Heart left ventricle (tissue), 13 donors: Measurements from ENCODE around the gene MAMDC4.
"Not testable (repeated sequence)": the region's sequence is repeated elsewhere in the genome, so short reads cannot be mapped to it uniquely, and the experiment has no call there.

Source experiments
- POLR2A ChIP-seq, 2 donors: fragments of 450-650 bp; IDR thresholded peaks; one replicate each; pipeline ENCODE4 v1.6.1; 2017; ENCODE audit warnings: antibody characterized with exemption in 2 of 2, mild to moderate bottlenecking in 2 of 2, moderate library complexity in 2 of 2
- TF ChIP-seq, protein P1 (sequence below), 12 donors: fragments of 200-600 bp; sonication (generic) in 4 of 12; IDR thresholded peaks; one replicate each; pipeline versions ENCODE4 v1.5.0 to v1.8.0; 2018 to 2022; ENCODE audit warnings: antibody characterized with exemption in 12 of 12, mild to moderate bottlenecking in 5 of 12
- donor health status: ischemic (EF 13 %, LVEDD 7.1; RV severe dilation, severe dysfunction).
- donor health status: DM: no; HTN: yes; CAD: no.
- donor health status: DM: no; HTN: no; CAD: no.
- donor health status: ischemic (EF 25% LVEDD 6.9; RV normal size, moderate dysfunction).
- donor health status: ischemic (EF 25% LVEDD 5.7; RV mildly dilated, moderate dysfunction).
- donor health status: ischemic (EF 35%, LVEDD 5.7; RV mildly dilated, moderate dysfunction).
- donor health status: nonischemic (EF 11% LVEDD 7.7; RV severe dilation, severe dysfunction).
- donor health status: DM: yes; HTN: yes; CAD: no.
- donor health status: PGD.
- donor health status: ischemic (EF 29% LVEDD 5.4; RV normal size, mild dysfunction).
- donor health status: nonischemic (EF 23%, LVEDD 6.1; RV moderate dilation, normal function).

GRCh38 chr9:136883670-136884069 lies 31.5 kb downstream of the MAMDC4 start:
- TF ChIP-seq, protein P1, sequence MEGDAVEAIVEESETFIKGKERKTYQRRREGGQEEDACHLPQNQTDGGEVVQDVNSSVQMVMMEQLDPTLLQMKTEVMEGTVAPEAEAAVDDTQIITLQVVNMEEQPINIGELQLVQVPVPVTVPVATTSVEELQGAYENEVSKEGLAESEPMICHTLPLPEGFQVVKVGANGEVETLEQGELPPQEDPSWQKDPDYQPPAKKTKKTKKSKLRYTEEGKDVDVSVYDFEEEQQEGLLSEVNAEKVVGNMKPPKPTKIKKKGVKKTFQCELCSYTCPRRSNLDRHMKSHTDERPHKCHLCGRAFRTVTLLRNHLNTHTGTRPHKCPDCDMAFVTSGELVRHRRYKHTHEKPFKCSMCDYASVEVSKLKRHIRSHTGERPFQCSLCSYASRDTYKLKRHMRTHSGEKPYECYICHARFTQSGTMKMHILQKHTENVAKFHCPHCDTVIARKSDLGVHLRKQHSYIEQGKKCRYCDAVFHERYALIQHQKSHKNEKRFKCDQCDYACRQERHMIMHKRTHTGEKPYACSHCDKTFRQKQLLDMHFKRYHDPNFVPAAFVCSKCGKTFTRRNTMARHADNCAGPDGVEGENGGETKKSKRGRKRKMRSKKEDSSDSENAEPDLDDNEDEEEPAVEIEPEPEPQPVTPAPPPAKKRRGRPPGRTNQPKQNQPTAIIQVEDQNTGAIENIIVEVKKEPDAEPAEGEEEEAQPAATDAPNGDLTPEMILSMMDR (IDR thresholded peaks at IDR 0.05), result not testable (repeated sequence)
- TF ChIP-seq POLR2A (IDR thresholded peaks at IDR 0.05), result not testable (repeated sequence)
